Measurements from ENCODE around the gene IGSF3. TPM values are rescaled to one million over a fixed set of nuclear protein-coding genes. Genes with fewer than 3 reads are reported as not detected.
A peak's percentile ranks its signal among the peaks of the same experiment; 100 is the strongest.
"Not testable (repeated sequence)": the region's sequence is repeated elsewhere in the genome, so short reads cannot be mapped to it uniquely, and the experiment has no call there.

The IGSF3 gene
- total and polyA plus RNA-seq, 7 experiments from 2014 or later, result 0.04 to 0.63 (median 0.16) TPM; not detected in 3

GRCh38 chr1:116608841-116609240 is 58.7 kb downstream of the IGSF3 start:
- H3K4me3 ChIP-seq (ENCODE audit: low read length); POLR2A ChIA-PET; H3K27ac Mint-ChIP-seq; intact Hi-C loops (cut with micrococcal nuclease); H3K9me3 Mint-ChIP-seq; H3K9me3 ChIP-seq (ENCODE audit: control insufficient read depth in 2 of 3, low read length in 3 of 3); H3K4me3 Mint-ChIP-seq; H3K36me3 Mint-ChIP-seq; H3K27ac ChIP-seq (ENCODE audit: low read depth, low read length); H3K27me3 ChIP-seq (ENCODE audit: control insufficient read depth in 2 of 2, insufficient read depth in 2 of 2, low read length in 2 of 2); ATAC-seq; CTCF ChIA-PET; DNase-seq; H3K4me1 ChIP-seq (ENCODE audit: control insufficient read depth in 2 of 2, insufficient read depth in 2 of 2, low read length in 2 of 2); H3K36me3 ChIP-seq (ENCODE audit: control insufficient read depth in 2 of 3, insufficient read depth in 3 of 3, low read length in 3 of 3): not testable (repeated sequence)
- Mint-ChIP-seq H3K4me1 (peaks cover 0 to 18% (median 6%) of the 10 kb centered on the region in 7 donors), H3K27me3 (peaks cover 0 to 11% (median under 1%) of the 10 kb centered on the region in 5 donors)

GRCh38 chr1:116608151-116608550 is 59.4 kb downstream of the IGSF3 start:
- peaks cover 0 to 11% (median 2%) of the 10 kb centered on the region in 5 donors for H3K27me3 Mint-ChIP-seq
- H3K27ac ChIP-seq (ENCODE audit: low read depth, low read length); DNase-seq; H3K36me3 Mint-ChIP-seq; H3K27ac Mint-ChIP-seq; POLR2A ChIA-PET; H3K27me3 ChIP-seq (ENCODE audit: control insufficient read depth in 2 of 2, insufficient read depth in 2 of 2, low read length in 2 of 2); H3K4me3 ChIP-seq (ENCODE audit: low read length); H3K36me3 ChIP-seq (ENCODE audit: control insufficient read depth in 2 of 3, insufficient read depth in 3 of 3, low read length in 3 of 3); intact Hi-C loops (cut with micrococcal nuclease); H3K4me3 Mint-ChIP-seq; ATAC-seq; H3K4me1 ChIP-seq (ENCODE audit: control insufficient read depth in 2 of 2, insufficient read depth in 2 of 2, low read length in 2 of 2); CTCF ChIA-PET; H3K9me3 ChIP-seq (ENCODE audit: control insufficient read depth in 2 of 3, low read length in 3 of 3); H3K9me3 Mint-ChIP-seq: not testable (repeated sequence)
- peaks cover 0 to 18% (median 6%) of the 10 kb centered on the region in 7 donors for H3K4me1 Mint-ChIP-seq

GRCh38 chr1:116607463-116607862 is 60.1 kb downstream of the IGSF3 start:
- CTCF ChIA-PET; H3K4me1 ChIP-seq (ENCODE audit: control insufficient read depth in 2 of 2, insufficient read depth in 2 of 2, low read length in 2 of 2); POLR2A ChIA-PET; H3K36me3 ChIP-seq (ENCODE audit: control insufficient read depth in 2 of 3, insufficient read depth in 3 of 3, low read length in 3 of 3); H3K27me3 ChIP-seq (ENCODE audit: control insufficient read depth in 2 of 2, insufficient read depth in 2 of 2, low read length in 2 of 2); H3K9me3 Mint-ChIP-seq; H3K27ac Mint-ChIP-seq; intact Hi-C loops (cut with micrococcal nuclease); ATAC-seq; H3K4me3 ChIP-seq (ENCODE audit: low read length); H3K27ac ChIP-seq (ENCODE audit: low read depth, low read length); H3K9me3 ChIP-seq (ENCODE audit: control insufficient read depth in 2 of 3, low read length in 3 of 3); H3K4me3 Mint-ChIP-seq; DNase-seq; H3K36me3 Mint-ChIP-seq: not testable (repeated sequence)
- Mint-ChIP-seq H3K27me3 (peaks cover 0 to 11% (median 2%) of the 10 kb centered on the region in 5 donors), H3K4me1 (peaks cover 0 to 18% (median 6%) of the 10 kb centered on the region in 7 donors)

- POLR2A ChIA-PET; DNase-seq; H3K36me3 ChIP-seq (ENCODE audit: control insufficient read depth in 2 of 3, insufficient read depth in 3 of 3, low read length in 3 of 3); intact Hi-C loops (cut with micrococcal nuclease); H3K36me3 Mint-ChIP-seq; H3K27me3 Mint-ChIP-seq; H3K4me3 ChIP-seq (ENCODE audit: low read length); H3K4me3 Mint-ChIP-seq; H3K9me3 ChIP-seq (ENCODE audit: control insufficient read depth in 2 of 3, low read length in 3 of 3); H3K9me3 Mint-ChIP-seq; H3K27me3 ChIP-seq (ENCODE audit: control insufficient read depth in 2 of 2, insufficient read depth in 2 of 2, low read length in 2 of 2); CTCF ChIA-PET; H3K27ac Mint-ChIP-seq; H3K4me1 ChIP-seq (ENCODE audit: control insufficient read depth in 2 of 2, insufficient read depth in 2 of 2, low read length in 2 of 2); H3K27ac ChIP-seq (ENCODE audit: low read depth, low read length): not testable (repeated sequence)
- ATAC-seq, result peak; percentile 90
- peaks cover 0 to 18% (median 8%) of the 10 kb centered on the region in 7 donors for H3K4me1 Mint-ChIP-seq
Measured at GRCh38 chr1:116606067-116606466, 61.5 kb downstream of the IGSF3 start.

- Mint-ChIP-seq H3K4me3 (no peak overlapping the region), H3K27ac (no peak overlapping the region), H3K36me3 (no peaks in the 10 kb centered on the region), H3K27me3 (peaks cover 0 to 4% (median 0%) of the 10 kb centered on the region in 5 donors), H3K4me1 (peaks cover 0 to 15% (median 8%) of the 10 kb centered on the region in 7 donors), H3K9me3 (no peaks in the 10 kb centered on the region)
- no peaks in the 10 kb centered on the region for H3K27me3 ChIP-seq (ENCODE audit: control insufficient read depth in 2 of 2, insufficient read depth in 2 of 2, low read length in 2 of 2)
- ChIA-PET POLR2A (no interaction called here), CTCF (no interaction called here)
- intact Hi-C loops (cut with micrococcal nuclease), result no loop called here
- H3K4me1 ChIP-seq (ENCODE audit: control insufficient read depth in 2 of 2, insufficient read depth in 2 of 2, low read length in 2 of 2), result no peaks in the 10 kb centered on the region
- DNase-seq, result no peak
- no peak overlapping the region for H3K4me3 ChIP-seq (ENCODE audit: low read length)
- no peaks in the 10 kb centered on the region for H3K36me3 ChIP-seq (ENCODE audit: control insufficient read depth in 2 of 3, insufficient read depth in 3 of 3, low read length in 3 of 3)
- no peaks in the 10 kb centered on the region for H3K9me3 ChIP-seq (ENCODE audit: control insufficient read depth in 2 of 3, low read length in 3 of 3)
- H3K27ac ChIP-seq (ENCODE audit: low read depth, low read length), result no peak overlapping the region
- ATAC-seq, result no peak
Measured at GRCh38 chr1:116605315-116605714, 62.2 kb downstream of the IGSF3 start.

- H3K4me3 ChIP-seq (ENCODE audit: low read length); H3K27ac ChIP-seq (ENCODE audit: low read depth, low read length); DNase-seq; H3K9me3 ChIP-seq (ENCODE audit: control insufficient read depth in 2 of 3, low read length in 3 of 3); ATAC-seq; H3K36me3 Mint-ChIP-seq; H3K4me3 Mint-ChIP-seq; H3K27me3 Mint-ChIP-seq; H3K27me3 ChIP-seq (ENCODE audit: control insufficient read depth in 2 of 2, insufficient read depth in 2 of 2, low read length in 2 of 2); H3K9me3 Mint-ChIP-seq; H3K36me3 ChIP-seq (ENCODE audit: control insufficient read depth in 2 of 3, insufficient read depth in 3 of 3, low read length in 3 of 3); H3K4me1 ChIP-seq (ENCODE audit: control insufficient read depth in 2 of 2, insufficient read depth in 2 of 2, low read length in 2 of 2); CTCF ChIA-PET; POLR2A ChIA-PET; H3K27ac Mint-ChIP-seq; intact Hi-C loops (cut with micrococcal nuclease): not testable (repeated sequence)
- peaks cover 0 to 10% (median 6%) of the 10 kb centered on the region in 7 donors for H3K4me1 Mint-ChIP-seq
Measured at GRCh38 chr1:116604408-116604807, 63.1 kb downstream of the IGSF3 start.

- intact Hi-C loops (cut with micrococcal nuclease); POLR2A ChIA-PET; H3K9me3 Mint-ChIP-seq; H3K27me3 ChIP-seq (ENCODE audit: control insufficient read depth in 2 of 2, insufficient read depth in 2 of 2, low read length in 2 of 2); H3K4me1 ChIP-seq (ENCODE audit: control insufficient read depth in 2 of 2, insufficient read depth in 2 of 2, low read length in 2 of 2); H3K4me3 ChIP-seq (ENCODE audit: low read length); ATAC-seq; H3K36me3 ChIP-seq (ENCODE audit: control insufficient read depth in 2 of 3, insufficient read depth in 3 of 3, low read length in 3 of 3); DNase-seq; H3K9me3 ChIP-seq (ENCODE audit: control insufficient read depth in 2 of 3, low read length in 3 of 3); H3K4me3 Mint-ChIP-seq; CTCF ChIA-PET; H3K27ac Mint-ChIP-seq; H3K27me3 Mint-ChIP-seq; H3K36me3 Mint-ChIP-seq; H3K27ac ChIP-seq (ENCODE audit: low read depth, low read length): not testable (repeated sequence)
- peaks cover 0 to 10% (median 6%) of the 10 kb centered on the region in 7 donors for H3K4me1 Mint-ChIP-seq
Measured at GRCh38 chr1:116603646-116604045, 63.9 kb downstream of the IGSF3 start.
